Sigmoid colon (tissue), 7 donors: ENCODE results near the gene CHAC1. TPM values are rescaled to one million over a fixed set of nuclear protein-coding genes. Genes with fewer than 3 reads are reported as not detected.
A peak's percentile ranks its signal among the peaks of the same experiment; 100 is the strongest.

ENCODE experiments used
- DNase-seq: peaks from one replicate; pipeline ENCODE4 v3.0.0-alpha.2; 2019
- H3K27ac ChIP-seq, 4 donors: fragments of 200-600 bp; sonication (generic); one replicate each; pipeline ENCODE4 v1.5.1; 2016 to 2019; ENCODE audit warnings: mild to moderate bottlenecking in 1 of 4
- H3K27me3 ChIP-seq, 3 donors: fragments of 200-600 bp; sonication (generic); one replicate each; pipeline ENCODE4 v1.5.1; 2019; ENCODE audit warnings: mild to moderate bottlenecking in 1 of 3
- H3K36me3 ChIP-seq, 4 donors: fragments of 200-600 bp; sonication (generic); one replicate each; pipeline ENCODE4 v1.5.1; 2016 to 2019
- H3K4me1 ChIP-seq, 4 donors: fragments of 200-600 bp; sonication (generic); one replicate each; pipeline ENCODE4 v1.5.1; 2017 to 2019
- H3K4me3 ChIP-seq, 4 donors: fragments of 200-600 bp; sonication (generic); one replicate each; pipeline ENCODE4 v1.5.1; 2017 to 2019; ENCODE audit warnings: mild to moderate bottlenecking in 2 of 4, moderate library complexity in 1 of 4
- H3K9me3 ChIP-seq, 4 donors: fragments of 200-600 bp in 3 of 4; sonication (generic) in 3 of 4; one replicate each; pipeline versions ENCODE4 v1.5.1 to v1.6.1; 2013 to 2019
- EP300 ChIP-seq, 4 donors: sonication (generic); formaldehyde crosslinking; IDR thresholded peaks; one replicate each; pipeline ENCODE4 v1.6.1; 2017; ENCODE audit warnings: antibody characterized with exemption in 4 of 4
- POLR2A ChIP-seq, 2 donors: fragments of 450-650 bp; IDR thresholded peaks; one replicate each; pipeline ENCODE4 v1.6.1; 2016; ENCODE audit warnings: antibody characterized with exemption in 2 of 2, mild to moderate bottlenecking in 2 of 2, moderate library complexity in 2 of 2
- POLR2AphosphoS5 ChIP-seq, 4 donors: sonication (generic); formaldehyde crosslinking; IDR thresholded peaks; one replicate each; pipeline ENCODE4 v1.6.1; 2017; ENCODE audit warnings: antibody characterized with exemption in 4 of 4
- WGBS, 2 donors: extraction: QIAGEN DNeasy Blood & Tissue Kit; methylation state at CpG; one replicate each; pipeline ENCODE4 v1.1.7; 2013; 5-methylcytosine and 5-hydroxymethylcytosine counted together
- intact Hi-C: fragments of 100-400 bp; cut with DNase I; formaldehyde crosslinking; loops from one replicate; pipeline ENCODE4 v1.15.1; 2023
- polyA plus RNA-seq, 3 donors: library from polyadenylated mRNA; stranded (reverse); fragments of 200-250 nt; gene quantifications; one replicate each; pipeline ENCODE4 v1.2.3, GENCODE V29; 2013
- total RNA-seq, 4 donors: library from RNA; depleted of rRNA; stranded (reverse); fragments of >200 nt; gene quantifications; one replicate each; pipeline ENCODE4 v1.1.0, GENCODE V29; 2016
- TF ChIP-seq, protein P1 (sequence below), 4 experiments: fragments of 450-650 bp in 3 of 4; fragments of 200-600 bp in 1 of 4; IDR thresholded peaks; one replicate each; pipeline ENCODE4 v1.5.1; 2016 to 2019; ENCODE audit warnings: antibody characterized with exemption in 4 of 4, mild to moderate bottlenecking in 3 of 4, moderate library complexity in 2 of 4
- donor health status: healthy with polysubstance abuse.
- donor health status: Bipolar disorder and iron deficiency.
- donor health status: healthy.

CHAC1 gene
- total and polyA plus RNA-seq, 7 donors = 0.66 to 31.4 (median 3.0) TPM

DNA sequence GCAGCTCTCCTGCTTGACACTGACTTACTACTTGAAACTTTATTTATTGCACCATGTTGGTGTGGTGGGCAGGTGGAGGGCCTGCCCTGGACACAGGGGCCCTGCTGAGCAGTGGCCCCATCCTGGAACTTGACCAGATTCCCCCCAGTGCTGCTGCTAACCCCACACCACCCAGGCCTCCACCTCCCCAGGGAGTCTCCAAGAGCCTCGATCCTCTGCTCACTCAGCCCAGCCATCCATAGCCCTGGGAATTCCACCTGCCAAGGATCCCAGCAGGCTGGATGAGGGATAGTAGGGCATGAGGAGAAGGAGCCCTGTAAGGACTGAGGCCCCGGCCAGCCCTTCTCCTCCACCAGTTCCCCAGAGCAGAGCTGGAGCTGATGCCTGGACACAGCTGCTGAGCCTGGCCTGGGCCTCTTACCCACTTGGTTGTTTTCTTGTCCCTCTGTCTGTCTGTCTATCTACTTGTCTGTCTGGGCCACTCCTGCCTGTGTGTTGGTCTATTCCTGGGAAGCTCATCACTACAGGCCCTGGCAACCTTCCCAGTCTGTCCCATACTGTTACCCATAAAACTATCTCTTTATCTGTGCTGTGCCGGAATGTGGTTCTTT lies 2.8 kb downstream of the CHAC1 start:
- Histone ChIP-seq H3K27ac (peak overlapping the region in 3 of 4 donors; percentile 77 to 91 (median 86)), H3K27me3 (no peaks in the 10 kb centered on the region), H3K9me3 (no peaks in the 10 kb centered on the region), H3K4me1 (peaks cover 0 to 51% (median 37%) of the 10 kb centered on the region in 4 donors), H3K4me3 (no peak overlapping the region), H3K36me3 (no peaks in the 10 kb centered on the region)
- WGBS, 2 donors = 73 to 82% methylated on average over 3 of the region's 3 CpGs
- no peak for DNase-seq
- intact Hi-C loops = loop anchor here (5.0 kb wide), 2 partner anchors 49 to 276 kb away; partner anchors contain the start of genes CHP1 and EXD1
- no peak for TF ChIP-seq POLR2AphosphoS5 (IDR thresholded peaks at IDR 0.05)
- no peak for TF ChIP-seq EP300 (IDR thresholded peaks at IDR 0.05)
- TF ChIP-seq, protein P1, sequence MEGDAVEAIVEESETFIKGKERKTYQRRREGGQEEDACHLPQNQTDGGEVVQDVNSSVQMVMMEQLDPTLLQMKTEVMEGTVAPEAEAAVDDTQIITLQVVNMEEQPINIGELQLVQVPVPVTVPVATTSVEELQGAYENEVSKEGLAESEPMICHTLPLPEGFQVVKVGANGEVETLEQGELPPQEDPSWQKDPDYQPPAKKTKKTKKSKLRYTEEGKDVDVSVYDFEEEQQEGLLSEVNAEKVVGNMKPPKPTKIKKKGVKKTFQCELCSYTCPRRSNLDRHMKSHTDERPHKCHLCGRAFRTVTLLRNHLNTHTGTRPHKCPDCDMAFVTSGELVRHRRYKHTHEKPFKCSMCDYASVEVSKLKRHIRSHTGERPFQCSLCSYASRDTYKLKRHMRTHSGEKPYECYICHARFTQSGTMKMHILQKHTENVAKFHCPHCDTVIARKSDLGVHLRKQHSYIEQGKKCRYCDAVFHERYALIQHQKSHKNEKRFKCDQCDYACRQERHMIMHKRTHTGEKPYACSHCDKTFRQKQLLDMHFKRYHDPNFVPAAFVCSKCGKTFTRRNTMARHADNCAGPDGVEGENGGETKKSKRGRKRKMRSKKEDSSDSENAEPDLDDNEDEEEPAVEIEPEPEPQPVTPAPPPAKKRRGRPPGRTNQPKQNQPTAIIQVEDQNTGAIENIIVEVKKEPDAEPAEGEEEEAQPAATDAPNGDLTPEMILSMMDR (IDR thresholded peaks at IDR 0.05) = no peak
- TF ChIP-seq POLR2A (IDR thresholded peaks at IDR 0.05) = no peak

DNA sequence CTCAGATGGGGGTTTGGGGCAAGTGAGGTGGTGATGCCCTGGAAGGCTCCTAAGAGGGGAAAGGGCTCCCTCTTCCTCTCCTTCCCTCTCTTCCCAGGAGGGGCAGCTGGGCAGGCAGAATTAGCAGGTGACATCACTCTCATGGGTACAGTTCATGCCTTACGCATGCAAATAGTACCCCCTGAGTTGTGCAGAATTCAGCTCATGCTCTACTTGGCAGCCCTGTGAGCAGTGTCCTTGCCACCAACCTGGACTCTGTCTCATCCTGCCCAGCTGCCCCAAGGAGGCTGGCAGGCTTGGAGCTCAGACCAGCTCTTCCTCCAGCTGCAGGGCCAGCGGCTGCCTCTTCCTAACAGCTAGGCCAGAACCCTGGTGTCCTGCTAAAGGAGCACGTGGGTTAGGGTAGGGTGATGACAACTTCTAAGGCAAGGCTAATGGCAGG lies 3.3 kb downstream of the CHAC1 start:
- intact Hi-C loops = loop anchor here (5.0 kb wide), 2 partner anchors 49 to 276 kb away; partner anchors contain the start of genes CHP1 and EXD1
- WGBS, 2 donors = 91 to 95% methylated on average over 3 of the region's 3 CpGs
- DNase-seq = no peak
- Histone ChIP-seq H3K9me3 (no peaks in the 10 kb centered on the region), H3K36me3 (no peaks in the 10 kb centered on the region), H3K27ac (peak overlapping the region; percentile 44 to 91 (median 82)), H3K4me1 (peaks cover 0 to 51% (median 37%) of the 10 kb centered on the region in 4 donors), H3K4me3 (no peak overlapping the region), H3K27me3 (no peaks in the 10 kb centered on the region)
- TF ChIP-seq, protein P1 (IDR thresholded peaks at IDR 0.05) = no peak
- TF ChIP-seq EP300 (IDR thresholded peaks at IDR 0.05) (peak in 3 of 4 donors; percentile 28 to 83 (median 57)), POLR2AphosphoS5 (IDR thresholded peaks at IDR 0.05) (peak in 2 of 4 donors; percentile 55 to 58), POLR2A (IDR thresholded peaks at IDR 0.05) (no peak)

DNA sequence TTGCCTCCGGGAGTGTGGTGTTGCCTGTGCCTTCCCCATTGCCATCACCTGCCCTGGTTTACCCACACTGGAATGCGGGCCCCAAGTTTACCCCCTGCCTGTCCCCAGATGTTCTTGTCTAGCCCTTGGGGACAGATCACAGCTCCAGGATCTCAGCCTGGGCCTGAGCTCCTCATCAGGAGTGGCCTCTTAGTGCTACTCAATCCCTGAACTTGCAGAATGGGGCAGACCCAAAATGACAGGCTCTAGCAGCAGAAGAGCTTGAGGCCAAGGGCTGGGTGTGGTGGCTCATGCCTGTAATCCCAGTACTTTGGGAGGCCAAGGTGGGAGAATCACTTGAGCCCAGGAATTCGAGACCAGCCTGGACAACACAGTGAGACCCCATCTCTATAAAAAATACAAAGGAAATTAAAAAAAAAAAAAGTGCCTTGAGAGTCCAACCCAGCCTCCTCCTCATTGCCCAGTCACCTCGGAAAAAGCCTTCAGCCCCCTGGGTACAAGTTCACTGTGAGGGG lies 3.8 kb downstream of the CHAC1 start:
- Histone ChIP-seq H3K27me3 (no peaks in the 10 kb centered on the region), H3K4me1 (peaks cover 0 to 51% (median 36%) of the 10 kb centered on the region in 4 donors), H3K9me3 (no peaks in the 10 kb centered on the region), H3K4me3 (no peak overlapping the region), H3K27ac (peak overlapping the region; percentile 44 to 91 (median 82)), H3K36me3 (no peaks in the 10 kb centered on the region)
- 77 to 93% methylated on average over 4 of the region's 4 CpGs for WGBS, 2 donors
- TF ChIP-seq, protein P1 (IDR thresholded peaks at IDR 0.05) = no peak
- TF ChIP-seq POLR2AphosphoS5 (IDR thresholded peaks at IDR 0.05) = no peak
- no peak for TF ChIP-seq EP300 (IDR thresholded peaks at IDR 0.05)
- no peak for TF ChIP-seq POLR2A (IDR thresholded peaks at IDR 0.05)
- DNase-seq = no peak
- intact Hi-C loops = loop anchor here (5.0 kb wide), 2 partner anchors 50 to 275 kb away; partner anchors contain the start of genes CHP1 and EXD1

DNA sequence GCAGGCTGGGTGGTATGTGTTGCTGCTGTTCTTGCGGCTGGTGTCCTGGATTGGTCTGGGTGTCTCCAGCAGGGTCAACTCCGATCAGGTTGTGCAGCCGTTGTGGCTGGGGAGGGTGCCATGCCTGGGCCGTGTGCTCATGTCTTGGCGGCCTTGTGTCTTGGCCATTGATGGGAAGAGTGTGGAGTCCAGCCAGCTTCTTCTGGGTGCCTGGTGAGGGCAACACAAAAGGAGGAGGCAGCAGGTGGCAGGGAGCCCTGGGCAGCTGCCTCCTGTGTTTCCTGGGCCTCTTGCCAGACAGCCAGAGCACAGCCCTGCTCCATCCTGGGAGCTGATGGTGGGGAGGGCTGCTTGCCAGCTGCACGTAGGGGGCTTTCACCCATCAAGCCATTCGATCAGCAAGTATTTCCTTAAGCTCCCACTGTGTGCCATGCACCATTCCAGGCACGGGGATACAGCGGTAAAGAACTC lies 4.3 kb downstream of the CHAC1 start:
- intact Hi-C loops = loop anchor here (5.0 kb wide), 2 partner anchors 50 to 275 kb away; partner anchors contain the start of genes CHP1 and EXD1
- Histone ChIP-seq H3K4me1 (peaks cover 0 to 46% (median 31%) of the 10 kb centered on the region in 4 donors), H3K36me3 (no peaks in the 10 kb centered on the region), H3K27ac (peak overlapping the region; percentile 44 to 91 (median 82)), H3K9me3 (no peaks in the 10 kb centered on the region), H3K27me3 (no peaks in the 10 kb centered on the region), H3K4me3 (no peak overlapping the region)
- peak in 3 of 4 donors; percentile 42 to 55 (median 46) for TF ChIP-seq POLR2AphosphoS5 (IDR thresholded peaks at IDR 0.05)
- TF ChIP-seq, protein P1 (IDR thresholded peaks at IDR 0.05) = no peak
- peak in 2 of 4 donors; percentile 36 to 59 for TF ChIP-seq EP300 (IDR thresholded peaks at IDR 0.05)
- TF ChIP-seq POLR2A (IDR thresholded peaks at IDR 0.05) = no peak
- 32 to 66% methylated on average over 9 of the region's 9 CpGs for WGBS, 2 donors
- DNase-seq = peak; percentile 96
